A549 (cell line): ENCODE data around the gene ZNF600.
"Not testable (repeated sequence)": the region's sequence is repeated elsewhere in the genome, so short reads cannot be mapped to it uniquely, and the experiment has no call there.

Experiments
- BHLHE40 ChIP-seq: IDR thresholded peaks from 2 replicates; pipeline ENCODE4 v1.6.1; 2012; ENCODE audit warnings: low read depth, low read length, inconsistent platforms
- CHD2 ChIP-seq: fragments of 150-350 bp; IDR thresholded peaks from 2 replicates; pipeline ENCODE4 v1.6.1; 2014; ENCODE audit warnings: low read length; ENCODE audit not compliant: partially characterized antibody
- CHD4 ChIP-seq: fragments of 200-600 bp; sonication (generic); IDR thresholded peaks from 2 replicates; pipeline ENCODE4 v1.6.1; 2016; ENCODE audit warnings: antibody characterized with exemption, mild to moderate bottlenecking, borderline replicate concordance
- FOSL2 ChIP-seq, 2 experiments: fragments of 450-650 bp in 1 of 2; fragments of >200 bp in 1 of 2; sonication (Bioruptor Twin) in 1 of 2; formaldehyde crosslinking; IDR thresholded peaks; 2 replicates each; pipeline versions ENCODE4 v1.5.0 to v1.6.1; 2016 to 2020; ENCODE audit warnings: mild to moderate bottlenecking in 1 of 2, moderate library complexity in 1 of 2
- MYC ChIP-seq: IDR thresholded peaks from 2 replicates; pipeline ENCODE4 v1.6.1; 2012; ENCODE audit warnings: mild to moderate bottlenecking, inconsistent platforms, low read length, improper control_type of control experiment, borderline replicate concordance
- RAD21 ChIP-seq, 2 experiments: fragments of >200 bp in 1 of 2; sonication (Bioruptor Twin) in 1 of 2; formaldehyde crosslinking in 1 of 2; IDR thresholded peaks in 1 of 2; conservative IDR thresholded peaks in 1 of 2; 2 replicates in 1 of 2; 3 replicates in 1 of 2; pipeline ENCODE4 v1.6.1; 2012 to 2018; ENCODE audit warnings: inconsistent platforms in 1 of 2
- ZNF302 ChIP-seq: fragments of 250-450 bp; sonication (Bioruptor Pico); IDR thresholded peaks from 2 replicates; pipeline ENCODE4 v1.9.0; 2021; ENCODE audit warnings: inconsistent platforms, mild to moderate bottlenecking, moderate library complexity
- TF ChIP-seq, protein P1 (sequence below): fragments of >200 bp; sonication (Bioruptor Twin); formaldehyde crosslinking; IDR thresholded peaks from 3 replicates; pipeline ENCODE4 v1.5.1; 2016

- TF ChIP-seq, protein P1, sequence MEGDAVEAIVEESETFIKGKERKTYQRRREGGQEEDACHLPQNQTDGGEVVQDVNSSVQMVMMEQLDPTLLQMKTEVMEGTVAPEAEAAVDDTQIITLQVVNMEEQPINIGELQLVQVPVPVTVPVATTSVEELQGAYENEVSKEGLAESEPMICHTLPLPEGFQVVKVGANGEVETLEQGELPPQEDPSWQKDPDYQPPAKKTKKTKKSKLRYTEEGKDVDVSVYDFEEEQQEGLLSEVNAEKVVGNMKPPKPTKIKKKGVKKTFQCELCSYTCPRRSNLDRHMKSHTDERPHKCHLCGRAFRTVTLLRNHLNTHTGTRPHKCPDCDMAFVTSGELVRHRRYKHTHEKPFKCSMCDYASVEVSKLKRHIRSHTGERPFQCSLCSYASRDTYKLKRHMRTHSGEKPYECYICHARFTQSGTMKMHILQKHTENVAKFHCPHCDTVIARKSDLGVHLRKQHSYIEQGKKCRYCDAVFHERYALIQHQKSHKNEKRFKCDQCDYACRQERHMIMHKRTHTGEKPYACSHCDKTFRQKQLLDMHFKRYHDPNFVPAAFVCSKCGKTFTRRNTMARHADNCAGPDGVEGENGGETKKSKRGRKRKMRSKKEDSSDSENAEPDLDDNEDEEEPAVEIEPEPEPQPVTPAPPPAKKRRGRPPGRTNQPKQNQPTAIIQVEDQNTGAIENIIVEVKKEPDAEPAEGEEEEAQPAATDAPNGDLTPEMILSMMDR: not testable (repeated sequence)
- TF ChIP-seq RAD21 (conservative IDR thresholded peaks at IDR 0.05 in 1 of 2, IDR thresholded peaks at IDR 0.05 in 1 of 2); FOSL2 (IDR thresholded peaks at IDR 0.05); FOSL2 (CRISPR knock-in tag; IDR thresholded peaks at IDR 0.05); CHD4; CHD2; MYC; BHLHE40; ZNF302: not testable (repeated sequence)
Measured at GRCh38 chr19:52723907-52724598, 62.5 kb downstream of the ZNF600 start.
